Liver (tissue), 2 donors: ENCODE measurements around the gene SLC9A3.

Source experiments
- ATF3 ChIP-seq: IDR thresholded peaks from 2 replicates; pipeline ENCODE4 v1.6.1; 2016; ENCODE audit warnings: antibody characterized with exemption
- REST ChIP-seq: IDR thresholded peaks from 2 replicates; pipeline ENCODE4 v1.6.1; 2016; ENCODE audit warnings: antibody characterized with exemption, mild to moderate bottlenecking
- donor health status: healthy.

- TF ChIP-seq REST: no peak
- TF ChIP-seq ATF3: no peak
Observed at GRCh38 chr5:456351-457194, 67.7 kb downstream of the SLC9A3 start.
